ENCODE measurements around the gene CCDC197.

CCDC197 gene

DNA sequence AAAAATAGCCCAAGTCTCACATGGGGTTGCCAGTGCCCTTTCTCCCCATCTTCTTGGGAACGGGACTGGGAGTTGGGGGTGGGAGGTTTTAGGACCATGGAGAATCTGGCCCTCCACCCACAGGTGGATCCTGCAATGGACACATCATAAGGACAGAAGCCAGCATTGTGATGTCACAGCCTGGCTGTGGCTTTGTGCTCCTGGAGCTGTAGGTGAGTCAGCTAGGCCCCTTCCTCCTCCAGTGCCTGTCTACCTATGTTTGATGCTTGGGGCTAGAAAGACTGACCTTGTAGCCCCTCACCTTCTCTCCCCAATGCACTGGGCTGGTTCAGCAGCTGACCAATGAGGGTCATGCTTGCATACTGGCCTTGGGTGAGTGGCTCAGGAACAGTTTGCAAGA is at the start of gene CCDC197:
Gene CCDC197 (plus strand): TSS at position 220 of the 400 bp plus-strand sequence. CDS start 831 bp downstream, outside the sequence.
- no peak for DNase-seq

DNA sequence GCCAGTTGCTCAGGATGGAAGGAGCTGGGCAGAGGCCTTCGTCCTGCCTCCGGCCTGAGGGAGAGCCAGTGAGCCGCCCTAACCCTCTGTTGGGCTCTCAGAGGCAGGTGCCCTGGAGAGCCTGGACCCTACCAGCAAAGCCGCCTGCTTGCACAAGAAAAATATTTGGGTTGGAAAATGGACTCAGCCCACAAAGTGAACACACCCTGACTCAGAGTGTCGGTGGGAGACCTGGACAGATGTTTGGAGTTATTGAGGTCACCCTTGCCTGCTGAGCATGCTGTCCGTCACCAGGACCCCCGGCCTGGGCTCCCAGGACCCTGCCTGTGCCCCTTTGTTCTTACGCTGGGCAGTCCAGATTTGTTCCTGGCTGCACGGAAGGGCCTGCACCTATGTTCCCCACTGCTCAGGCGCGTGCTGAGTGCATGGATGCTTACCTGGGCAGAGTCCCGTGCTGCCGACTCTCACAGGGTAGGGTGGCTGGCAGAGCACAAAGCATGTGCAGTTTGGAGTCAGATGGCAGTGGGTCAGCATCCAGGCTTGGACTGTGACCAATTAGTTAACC is 47.5 kb upstream of the CCDC197 start:
- no peak for DNase-seq

DNA sequence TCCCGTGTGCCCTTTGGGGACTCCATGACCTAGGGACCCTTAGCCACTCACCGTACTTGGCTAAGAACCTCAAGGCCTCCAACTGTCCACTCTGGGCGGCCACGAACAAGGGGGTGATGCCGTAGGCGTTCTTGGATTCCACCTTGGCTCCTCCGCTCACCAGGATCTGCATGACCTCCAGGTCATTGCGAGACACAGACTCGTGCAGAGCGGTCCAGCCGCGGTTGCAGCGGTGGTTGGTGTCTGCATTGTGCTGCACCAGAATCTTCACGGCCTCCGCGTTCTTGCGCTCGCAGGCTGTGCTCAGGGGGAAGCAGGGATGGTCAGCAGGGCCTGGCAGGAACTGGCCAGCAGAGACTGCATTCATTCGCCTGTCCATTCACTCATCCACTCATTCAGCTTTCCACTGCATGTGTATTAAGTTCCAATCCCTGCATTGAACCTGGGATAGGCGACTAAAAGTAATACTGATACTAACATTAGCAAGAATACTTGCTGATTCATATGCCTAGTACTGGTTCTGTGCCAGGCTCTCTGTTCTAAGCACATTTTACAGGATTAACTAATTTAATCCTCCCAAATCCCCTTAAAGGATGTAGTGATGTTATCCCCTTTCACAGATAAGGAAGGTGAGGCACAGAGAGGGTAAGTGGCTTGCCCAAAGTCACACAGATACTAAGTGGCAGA is 46.0 kb upstream of the CCDC197 start:
- no peak for DNase-seq

DNA sequence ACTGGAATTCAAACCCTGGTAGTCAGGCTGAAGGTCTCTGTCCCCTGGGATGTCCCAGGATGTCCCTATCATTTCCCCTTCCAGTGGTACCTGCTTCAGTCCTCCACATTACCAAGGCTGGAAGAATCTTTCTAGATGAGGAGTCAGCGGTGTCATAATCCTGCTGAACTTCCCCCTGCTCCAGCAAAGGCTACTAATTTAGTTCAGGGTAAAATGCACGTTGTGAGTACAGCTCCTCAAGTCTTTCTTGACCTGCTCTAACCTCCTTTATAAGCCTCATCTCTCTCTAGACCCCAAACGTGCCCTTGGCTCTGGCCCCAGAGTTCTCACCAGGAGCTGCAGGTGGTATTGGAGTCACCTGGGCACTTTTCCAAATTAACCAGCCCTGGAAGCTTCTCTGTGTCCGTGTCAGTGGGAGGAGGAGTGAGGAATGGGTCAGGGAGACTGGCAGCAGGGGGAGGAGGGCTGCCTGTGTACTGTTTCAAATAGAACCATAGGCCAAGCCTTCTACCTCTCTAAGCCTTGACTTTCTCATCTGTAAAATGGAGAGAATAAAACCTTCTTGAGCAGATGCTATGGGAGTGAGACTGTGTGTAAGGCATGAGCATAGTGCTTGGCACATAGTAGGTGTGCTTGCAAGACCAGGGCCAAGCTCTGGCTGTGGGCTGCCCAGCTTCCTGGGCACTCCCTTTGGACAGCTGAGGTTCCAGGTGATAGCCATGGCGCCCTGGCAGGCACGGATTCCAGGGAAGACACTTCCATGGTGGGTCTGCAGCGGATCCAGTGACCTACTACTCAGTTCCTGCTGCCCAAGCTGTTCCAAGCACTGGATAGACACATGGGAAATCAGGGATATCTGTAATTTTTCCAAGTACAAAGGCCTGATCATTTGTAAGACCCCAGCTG is 45.2 kb upstream of the CCDC197 start:
- DNase-seq: peak; percentile 26

DNA sequence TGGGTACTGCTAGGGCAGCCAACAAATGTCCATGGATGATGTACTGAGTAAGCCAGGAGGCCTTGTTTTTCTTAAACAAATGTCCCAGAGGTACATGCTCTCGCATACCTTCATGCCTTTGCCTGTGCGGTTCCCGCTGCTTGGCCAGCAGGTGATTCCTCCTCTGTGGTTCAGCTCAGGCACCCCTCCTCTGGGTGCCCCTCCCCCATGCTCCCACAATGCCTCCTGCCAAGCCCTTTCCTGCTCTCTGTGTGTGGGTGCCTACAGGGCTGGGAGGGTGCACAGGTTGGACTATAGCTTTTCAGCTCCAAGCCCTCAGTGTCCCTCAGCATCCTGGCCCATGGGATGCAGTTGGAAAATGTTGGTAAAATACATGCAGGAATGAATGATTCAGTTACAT is 44.3 kb upstream of the CCDC197 start:
- DNase-seq: peak; percentile 58

DNA sequence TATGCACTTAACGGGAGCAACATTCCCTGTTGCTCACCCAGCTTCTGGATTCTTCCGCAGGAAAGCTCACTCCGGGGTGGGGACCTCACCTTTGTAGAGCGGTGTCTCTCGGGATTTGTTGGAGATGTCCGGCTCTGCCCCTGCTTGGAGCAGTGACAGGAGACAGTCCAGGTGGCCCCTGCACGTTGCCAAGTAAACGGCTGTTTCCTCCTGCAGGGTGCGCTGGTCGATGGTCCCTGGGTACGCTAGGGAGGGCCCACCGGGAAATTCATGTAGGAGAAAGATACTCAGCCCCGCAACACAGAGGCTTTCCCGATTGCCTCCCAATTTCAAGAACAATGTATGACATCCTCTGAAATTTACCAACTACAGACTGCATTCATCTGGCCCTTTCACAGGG is 43.8 kb upstream of the CCDC197 start:
- DNase-seq: peak; percentile 32

DNA sequence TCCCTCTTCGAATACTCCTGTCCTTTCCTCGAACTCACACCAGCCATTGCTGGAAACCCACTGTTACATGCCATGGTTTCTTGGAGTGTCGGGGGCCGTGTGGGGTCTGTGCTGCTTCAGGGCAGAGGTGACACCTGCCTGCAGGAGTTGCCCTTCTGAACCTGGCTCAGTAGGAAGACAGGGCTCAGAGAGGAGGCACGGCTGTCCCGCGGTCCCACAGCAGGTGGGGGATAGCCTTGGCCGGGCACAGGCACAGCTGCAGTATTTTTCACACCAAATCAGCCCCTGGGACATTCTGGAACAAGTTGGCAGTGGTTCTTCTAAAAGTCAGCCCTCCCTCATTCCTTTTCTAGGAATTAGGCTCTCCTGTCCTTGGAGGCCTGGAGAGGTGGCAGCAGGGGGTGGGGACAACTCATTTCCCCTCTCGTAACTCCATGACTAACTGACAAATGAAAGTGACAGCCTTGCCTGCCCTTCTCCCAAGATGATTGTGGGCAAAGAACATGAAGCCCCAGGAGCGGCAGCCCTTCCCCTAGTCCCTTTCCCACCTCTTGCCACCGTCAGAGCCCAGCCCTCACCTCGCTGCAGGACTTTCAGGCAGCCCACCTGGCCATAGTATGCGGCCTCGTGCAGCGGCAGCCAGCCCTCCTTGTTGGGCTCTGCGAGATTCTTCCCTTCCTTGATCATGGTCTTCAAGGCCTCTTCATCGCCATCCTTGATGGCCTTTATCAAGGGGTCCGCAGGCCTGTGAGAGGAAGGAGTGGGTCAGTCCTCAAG is 43.2 kb upstream of the CCDC197 start:
- DNase-seq: peak; percentile 36

DNA sequence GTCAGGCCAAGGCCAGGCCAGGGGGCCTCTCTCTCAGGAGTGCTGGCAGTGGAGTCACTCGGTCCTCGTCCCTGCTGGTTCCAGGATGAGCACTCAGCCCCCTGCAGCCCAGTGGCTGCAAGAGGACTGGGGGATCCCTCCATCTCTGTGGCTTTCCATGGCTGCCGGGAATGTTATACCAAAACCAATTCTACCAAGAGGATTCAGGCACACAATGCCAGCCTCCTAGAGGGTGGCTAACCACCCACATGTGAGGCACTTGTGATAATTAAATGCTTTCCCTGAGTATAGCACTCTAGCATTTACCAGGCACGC is 42.6 kb upstream of the CCDC197 start:
- no peak for DNase-seq

DNA sequence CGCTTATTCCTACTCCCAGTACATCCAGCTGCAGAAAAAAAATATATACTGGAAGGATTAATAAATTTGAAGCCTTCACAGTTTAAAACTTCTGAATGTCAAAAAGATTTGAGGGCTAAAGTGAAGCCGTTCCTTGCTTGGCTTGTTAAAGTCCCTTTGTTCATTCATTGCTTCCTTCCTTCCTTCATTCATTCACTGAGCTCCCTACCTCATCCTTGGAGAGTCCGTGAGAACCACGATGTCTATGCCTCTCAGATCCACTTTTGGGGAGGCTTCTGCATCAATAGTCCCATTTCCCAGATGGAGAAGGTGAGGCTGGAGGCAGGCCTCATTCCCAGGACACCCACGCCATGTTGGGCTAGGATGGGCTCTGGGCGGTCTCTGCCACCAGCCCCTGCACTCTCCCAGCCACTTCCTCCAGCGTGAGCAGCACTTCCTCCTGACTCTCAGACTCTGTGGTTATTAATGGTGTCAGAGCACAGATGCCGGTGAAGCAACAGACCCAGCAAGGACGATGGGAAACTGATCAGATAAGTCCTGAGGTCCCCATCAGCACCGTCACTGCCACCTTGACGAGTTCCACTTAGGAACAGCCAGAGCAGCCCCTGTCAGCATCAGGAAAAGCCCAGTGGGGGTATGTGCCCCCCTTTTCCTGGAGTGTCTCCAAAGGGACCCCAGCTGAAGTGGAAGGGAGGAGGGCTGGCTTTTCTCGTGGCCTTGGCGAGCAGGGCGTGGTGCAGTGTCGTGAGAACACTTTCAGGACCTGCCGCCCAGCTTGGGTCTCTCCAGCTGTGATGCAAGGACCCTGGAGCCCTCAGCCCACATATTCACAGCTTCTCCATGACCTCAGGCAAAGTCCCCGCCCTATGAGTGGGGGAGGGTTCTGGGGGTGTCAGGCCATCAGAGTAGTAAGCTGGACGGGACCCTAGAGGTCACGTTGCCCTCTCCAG is 41.9 kb upstream of the CCDC197 start:
- peak; percentile 65 for DNase-seq

DNA sequence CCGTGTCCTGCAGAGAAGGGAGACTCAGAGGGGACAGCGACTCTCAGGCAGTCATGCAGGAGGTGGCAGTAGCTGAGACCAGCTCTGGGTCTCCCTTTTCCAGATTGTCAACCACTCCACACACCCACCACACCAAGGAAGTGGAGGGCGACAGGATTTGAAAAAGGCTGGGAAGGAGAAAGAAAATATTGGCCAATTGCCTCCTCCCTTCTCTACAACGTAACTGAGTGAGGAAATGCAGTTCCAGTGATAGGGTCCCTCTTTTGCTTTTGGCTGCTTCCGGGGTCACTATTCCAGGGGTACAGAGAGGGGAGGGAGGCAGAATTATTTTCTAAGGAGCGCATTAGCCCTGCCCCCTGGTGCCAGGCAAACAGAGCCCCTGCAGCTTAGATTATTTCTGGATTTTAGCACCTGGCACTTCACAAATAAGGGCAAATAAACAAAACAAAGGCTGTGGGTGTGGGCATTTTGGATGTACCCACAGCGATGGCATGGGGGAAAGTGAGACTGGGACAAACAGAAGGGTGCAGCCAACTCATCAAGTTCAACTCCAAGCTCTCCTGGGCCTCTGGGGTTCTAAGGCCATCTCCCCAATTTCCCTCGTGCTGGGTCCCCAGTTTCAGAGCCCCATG is 41.1 kb upstream of the CCDC197 start:
- DNase-seq: no peak

DNA sequence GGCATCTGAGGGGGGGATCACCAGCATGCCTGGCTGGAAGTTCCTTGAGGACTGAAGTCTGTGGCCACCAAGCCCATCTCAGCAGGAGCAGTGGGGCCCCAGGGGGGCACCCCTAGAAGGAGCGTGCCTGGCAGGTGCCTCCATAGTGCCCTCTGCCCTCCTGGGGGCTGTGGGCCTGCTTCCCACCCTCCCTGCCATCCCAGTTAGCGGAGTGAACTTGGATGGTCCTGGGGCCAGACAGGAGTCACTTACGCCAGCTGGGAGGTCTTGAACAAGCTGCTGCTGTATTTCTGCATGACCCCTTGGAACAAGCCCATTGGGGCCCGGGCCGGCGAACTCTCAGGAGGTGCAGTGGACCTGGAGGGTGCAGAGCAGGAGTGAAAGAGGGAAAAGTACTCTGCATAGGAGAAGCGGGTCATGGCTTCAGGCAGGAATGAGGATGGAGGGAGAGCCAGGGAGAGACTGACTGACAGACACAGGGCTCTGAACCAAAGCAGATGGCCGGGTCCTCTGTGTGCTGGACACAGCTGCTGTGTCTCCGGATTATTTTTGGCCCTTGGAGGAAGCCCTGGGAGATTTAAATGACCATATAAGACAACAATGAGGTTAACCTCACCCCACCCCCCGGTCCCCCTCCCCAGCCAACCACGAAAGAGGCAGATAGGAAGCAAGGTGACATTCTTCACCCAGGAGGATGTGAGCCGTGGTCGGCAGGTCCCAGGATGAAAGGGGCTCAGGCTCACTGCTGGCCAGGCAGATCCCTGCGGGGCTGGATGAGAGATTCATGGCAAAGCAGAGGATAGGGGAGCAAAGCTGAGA is 40.4 kb upstream of the CCDC197 start:
- DNase-seq: no peak

DNA sequence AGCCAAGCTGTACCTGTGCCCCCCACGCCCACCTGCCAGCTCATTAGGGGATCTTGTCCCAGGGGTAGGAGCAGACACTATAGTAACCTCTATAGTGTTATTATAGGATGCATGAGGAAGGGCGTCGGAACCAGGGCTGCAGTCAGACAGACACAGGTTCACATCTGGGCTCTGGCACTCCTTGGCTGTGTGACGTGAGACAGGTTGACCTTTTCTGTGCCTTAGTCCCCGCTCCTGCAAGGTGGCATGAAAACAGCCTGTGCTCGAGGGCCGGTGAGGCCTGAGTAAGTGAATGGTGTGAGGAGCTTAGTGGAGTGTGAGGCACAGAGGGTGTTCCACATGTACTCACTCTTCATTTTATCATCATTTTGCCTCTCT is 39.8 kb upstream of the CCDC197 start:
- DNase-seq: no peak

DNA sequence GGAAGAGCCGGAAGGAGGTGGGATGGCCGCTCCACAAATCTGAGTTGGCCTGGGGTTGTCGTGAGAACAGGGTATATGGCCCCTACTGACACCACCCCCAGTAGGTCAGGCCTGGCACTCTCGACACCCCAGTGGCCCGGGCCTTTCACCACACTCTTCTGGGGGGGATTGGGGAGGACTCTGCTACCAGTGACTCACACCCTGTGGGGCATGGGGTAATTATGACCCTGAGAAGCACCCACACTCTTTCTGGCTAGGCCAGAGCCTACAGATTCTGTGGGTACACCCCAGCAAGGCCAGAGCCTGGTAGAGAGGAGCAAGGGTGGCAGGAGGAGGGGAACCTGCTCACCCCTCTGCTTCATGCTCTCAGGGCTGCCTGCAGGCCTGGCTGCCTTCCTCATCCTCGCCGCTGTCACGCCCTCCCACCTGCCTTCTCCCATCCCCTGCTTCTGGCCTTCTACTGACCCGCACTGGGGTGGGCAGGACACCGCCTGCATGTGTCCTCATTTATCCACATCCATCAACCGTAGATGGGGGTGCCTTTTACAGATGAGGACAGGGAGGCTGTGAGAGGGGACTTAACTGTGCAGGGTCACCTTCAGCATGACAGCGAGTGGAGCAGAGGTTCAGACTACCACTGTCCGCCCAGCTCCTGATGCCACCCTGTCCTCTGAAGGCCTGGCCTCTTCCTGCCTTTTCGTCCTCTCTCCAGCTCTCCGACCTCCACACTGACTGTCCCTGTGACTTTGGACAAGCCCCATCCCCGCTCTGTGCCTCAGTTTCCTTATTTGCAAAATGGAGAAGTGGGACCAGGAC is 39.1 kb upstream of the CCDC197 start:
- DNase-seq: no peak

DNA sequence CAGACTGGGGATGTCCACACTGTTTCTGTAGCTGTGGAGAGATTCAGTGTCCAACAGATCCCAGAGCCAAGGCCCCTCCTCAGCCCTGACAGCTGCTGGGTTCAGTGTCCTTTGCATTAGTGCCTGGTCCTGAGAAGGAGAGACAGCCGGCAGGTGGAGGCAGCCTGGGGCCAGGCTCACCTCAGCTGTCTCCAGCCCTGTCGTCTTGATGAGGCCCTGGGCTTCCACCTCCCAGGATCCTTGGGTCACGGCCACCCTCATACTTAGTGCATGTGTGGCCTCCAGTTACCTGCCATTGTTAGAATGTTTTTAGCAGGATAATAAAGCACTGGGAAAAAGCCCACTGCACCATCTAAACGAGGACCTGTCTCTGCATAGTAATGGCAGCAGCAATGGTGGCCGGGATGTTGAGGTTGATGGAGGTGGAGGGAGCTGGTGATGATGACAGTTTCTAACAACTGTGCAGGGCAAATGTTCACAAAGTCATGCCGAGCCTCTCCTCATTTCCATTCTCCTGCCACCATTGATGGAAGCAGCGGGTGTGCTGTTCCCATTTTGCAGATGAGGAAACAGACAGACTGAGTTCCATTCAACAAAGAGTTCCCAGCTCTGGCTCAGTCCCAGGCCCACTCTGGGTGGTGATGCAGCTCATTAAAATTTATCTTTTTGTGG is 38.4 kb upstream of the CCDC197 start:
- no peak for DNase-seq

DNA sequence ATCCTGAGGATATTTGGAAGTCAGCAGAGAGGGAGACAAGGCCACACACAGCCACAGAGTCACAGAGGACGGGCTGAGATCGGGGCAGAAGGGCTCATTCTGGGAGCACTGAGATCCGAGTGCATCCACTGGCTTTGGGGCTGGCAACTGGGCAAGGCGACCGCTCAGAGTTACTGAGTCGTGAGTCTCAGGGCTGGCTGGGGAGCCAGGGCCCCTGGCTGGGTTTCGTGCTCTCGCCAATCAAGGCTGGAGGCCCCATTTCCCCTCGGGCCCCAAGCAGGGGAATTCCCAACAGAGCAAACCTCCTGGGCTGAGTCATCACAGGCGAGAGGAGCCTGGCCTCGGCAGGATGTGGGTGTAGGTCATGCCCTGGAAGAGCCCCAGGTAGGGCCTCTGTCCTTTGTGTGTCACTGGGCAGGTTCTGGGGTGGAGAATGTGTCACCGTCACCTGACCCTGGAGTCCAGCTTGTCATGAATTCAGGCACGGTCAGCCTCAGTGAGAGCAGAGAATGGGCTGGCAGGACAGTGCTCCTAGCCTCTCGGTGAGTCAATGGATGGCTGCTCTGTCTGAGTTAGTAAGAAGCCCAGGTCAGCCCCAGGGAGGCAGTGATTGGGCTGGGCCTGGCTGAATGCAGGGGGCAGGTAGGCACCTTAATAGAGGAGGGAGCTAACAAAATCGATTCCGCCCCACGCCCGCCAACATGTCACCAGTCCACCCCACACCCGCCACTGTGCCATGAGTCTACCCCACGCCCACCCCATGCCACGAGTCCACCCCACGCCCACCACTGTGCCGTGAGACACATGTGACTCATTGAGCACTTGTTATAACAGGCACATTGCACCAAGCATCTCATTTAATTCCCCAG is 37.6 kb upstream of the CCDC197 start:
- peak; percentile 93 for DNase-seq

DNA sequence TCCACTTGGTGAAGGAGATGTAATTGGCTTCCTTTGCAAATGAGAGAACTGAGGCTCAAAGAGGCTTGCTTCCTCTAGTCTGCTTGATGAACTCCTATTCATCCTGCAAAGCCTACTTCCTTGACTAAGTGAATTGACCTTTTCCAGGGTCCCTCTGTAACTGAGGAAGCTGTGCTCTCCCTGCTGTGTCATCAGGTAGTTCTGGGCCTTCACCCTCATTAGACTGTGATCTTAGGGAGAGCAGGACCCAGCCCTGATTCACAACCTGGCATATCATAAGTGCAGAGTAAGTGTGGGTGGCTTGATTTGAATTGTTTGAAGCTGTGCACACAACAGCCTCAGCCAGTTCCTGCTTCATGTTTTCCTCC is 37.0 kb upstream of the CCDC197 start:
- no peak for DNase-seq

DNA sequence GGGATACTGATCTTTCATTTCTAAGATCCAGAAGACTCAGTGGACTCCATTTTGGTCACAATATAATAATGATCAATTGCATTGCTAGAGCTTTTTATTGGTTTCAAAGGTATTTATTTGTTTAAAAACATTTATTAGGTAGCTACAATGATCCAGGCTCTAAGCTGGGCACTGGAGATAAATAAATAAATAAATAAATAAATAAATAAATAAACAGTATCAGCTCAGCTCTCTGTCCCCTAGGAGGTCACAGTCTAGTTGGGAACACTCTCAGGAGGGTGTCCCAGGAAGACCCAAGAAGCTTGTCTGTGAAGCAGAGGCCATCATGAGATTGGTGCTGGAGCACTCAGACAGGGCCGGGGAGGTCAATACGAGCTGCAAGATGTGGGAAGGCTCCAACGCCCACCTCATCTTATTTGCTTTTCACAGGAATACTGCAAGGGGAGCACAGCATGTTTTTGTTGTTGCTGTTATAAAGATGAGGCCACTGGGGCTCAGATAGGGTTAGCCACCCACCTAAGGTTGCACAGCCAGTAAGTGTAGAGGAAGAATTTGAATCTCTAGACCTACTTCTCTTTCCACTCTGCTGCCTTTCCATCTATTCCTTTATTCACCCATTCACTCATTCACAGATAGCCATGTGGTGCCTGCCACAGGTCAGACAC is 36.2 kb upstream of the CCDC197 start:
- no peak for DNase-seq

DNA sequence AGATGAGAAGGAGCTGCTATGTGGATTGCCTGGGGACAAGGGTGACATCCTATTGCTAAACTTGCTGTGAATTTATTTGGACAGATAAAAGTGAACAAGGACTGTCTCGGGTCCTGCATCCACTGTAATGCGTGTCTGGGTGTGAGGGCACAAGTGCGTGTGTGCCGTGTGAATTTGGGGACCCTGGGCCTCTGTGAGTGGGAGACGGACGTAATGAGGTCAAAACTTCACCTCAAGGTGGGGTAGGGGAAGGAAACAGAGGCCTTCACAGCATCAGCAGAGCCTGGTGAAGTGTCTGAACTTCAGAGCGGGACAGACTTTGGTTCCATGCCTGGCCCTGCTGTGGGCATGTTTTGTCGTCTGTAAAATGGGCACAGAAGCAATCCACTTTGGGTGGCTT is 35.5 kb upstream of the CCDC197 start:
- no peak for DNase-seq
